OCI-LY1 (cell line): ENCODE data around the gene SULT2B1.

Source experiments
- H2AFZ ChIP-seq: fragments of 200-600 bp; sonication (generic), shearing (Covaris generic); 2 replicates; pipeline ENCODE4 v1.6.0; 2014; ENCODE audit warnings: antibody characterized with exemption, mild to moderate bottlenecking, low read length
- H3F3A ChIP-seq: fragments of 200-600 bp; sonication (generic), shearing (Covaris generic); 2 replicates; pipeline ENCODE4 v1.6.0; 2014; ENCODE audit warnings: mild to moderate bottlenecking, antibody characterized with exemption, low read length, moderate library complexity; ENCODE audit not compliant: insufficient read depth
- H3K27ac ChIP-seq: fragments of 200-600 bp; sonication (generic); 2 replicates; pipeline ENCODE4 v1.5.1; 2014; ENCODE audit warnings: low read length, mixed run types, mild to moderate bottlenecking, low read depth; ENCODE audit not compliant: poor library complexity, severe bottlenecking
- H3K27me3 ChIP-seq: fragments of 200-600 bp; sonication (generic); 2 replicates; pipeline ENCODE4 v1.6.0; 2014; ENCODE audit warnings: antibody characterized with exemption, mild to moderate bottlenecking, low read length, moderate library complexity; ENCODE audit not compliant: insufficient read depth
- H3K36me3 ChIP-seq: fragments of 200-600 bp; sonication (generic); 2 replicates; pipeline ENCODE4 v1.6.1; 2014; ENCODE audit warnings: mild to moderate bottlenecking, antibody characterized with exemption, low read length, moderate library complexity, mixed read lengths; ENCODE audit not compliant: insufficient read depth
- H3K4me1 ChIP-seq: fragments of 200-600 bp; sonication (generic); 2 replicates; pipeline ENCODE4 v1.5.1; 2014; ENCODE audit warnings: mild to moderate bottlenecking, low read length, moderate library complexity; ENCODE audit not compliant: insufficient read depth, severe bottlenecking
- H3K4me2 ChIP-seq: fragments of 200-600 bp; sonication (generic), shearing (Covaris generic); 2 replicates; pipeline ENCODE4 v1.6.1; 2014; ENCODE audit warnings: low read length
- H3K4me3 ChIP-seq: fragments of 200-600 bp; sonication (generic); 2 replicates; pipeline ENCODE4 v1.5.1; 2014; ENCODE audit warnings: low read length, low read depth, mild to moderate bottlenecking, mixed read lengths; ENCODE audit not compliant: poor library complexity, severe bottlenecking
- H3K79me2 ChIP-seq: fragments of 200-600 bp; shearing (Covaris generic); 2 replicates; pipeline ENCODE4 v1.6.1; 2016; ENCODE audit warnings: mixed run types, low read length, mixed read lengths; ENCODE audit not compliant: insufficient read depth
- H3K9ac ChIP-seq: fragments of 200-600 bp; sonication (generic), shearing (Covaris generic); 2 replicates; pipeline ENCODE4 v1.6.1; 2014; ENCODE audit warnings: mild to moderate bottlenecking, low read length, mixed read lengths
- H3K9me2 ChIP-seq: fragments of 200-600 bp; sonication (generic), shearing (Covaris generic); 2 replicates; pipeline ENCODE4 v1.6.1; 2014; ENCODE audit warnings: low read depth, mild to moderate bottlenecking, low read length, mixed read lengths
- H3K9me3 ChIP-seq: fragments of 200-600 bp; shearing (Covaris generic); 2 replicates; pipeline ENCODE4 v1.6.1; 2014; ENCODE audit warnings: low read length, mixed read lengths
- H4K20me1 ChIP-seq: fragments of 200-600 bp; sonication (generic), shearing (Covaris generic); 2 replicates; pipeline ENCODE4 v1.6.0; 2016; ENCODE audit warnings: mild to moderate bottlenecking, low read length; ENCODE audit not compliant: insufficient read depth
- CTCF ChIP-seq: fragments of 200-600 bp; sonication (generic), shearing (Covaris generic); IDR thresholded peaks from 2 replicates; pipeline ENCODE4 v1.5.1; 2017; ENCODE audit warnings: mild to moderate bottlenecking, antibody characterized with exemption, low read length, moderate library complexity, mixed read lengths
- EZH2 ChIP-seq: fragments of 200-600 bp; sonication (generic), shearing (Covaris generic); IDR thresholded peaks from 2 replicates; pipeline ENCODE4 v1.8.0; 2017; ENCODE audit warnings: borderline replicate concordance, mixed run types, mild to moderate bottlenecking, antibody characterized with exemption, low read length, moderate library complexity, mixed read lengths

SULT2B1 gene

GRCh38 chr19:48632692-48633147 is 80.7 kb downstream of the SULT2B1 start:
- Histone ChIP-seq H3K27ac (peak overlapping the region; percentile 86), H3K4me1 (peaks cover 42% of the 10 kb centered on the region), H3K9me2 (no peaks in the 10 kb centered on the region), H3K9me3 (no peaks in the 10 kb centered on the region), H3K9ac (peak overlapping the region; percentile 82; the same call in 1 of the 2 replicates), H3F3A (0 out of 2 replicates have a peak, but pooled peaks cover 5% of the 10 kb centered on the region), H4K20me1 (no peaks in the 10 kb centered on the region), H3K36me3 (peaks cover 17% of the 10 kb centered on the region), H3K79me2 (no peaks in the 10 kb centered on the region), H3K4me2 (peak overlapping the region; percentile 93), H3K4me3 (peak overlapping the region; percentile 84), H2AFZ (no peak overlapping the region), H3K27me3 (no peaks in the 10 kb centered on the region)
- TF ChIP-seq EZH2 (no peak), CTCF (no peak)

- Histone ChIP-seq H4K20me1 (no peaks in the 10 kb centered on the region), H2AFZ (no peak overlapping the region), H3K4me2 (peak overlapping the region; percentile 93), H3K9ac (peak overlapping the region; percentile 82), H3K79me2 (no peaks in the 10 kb centered on the region), H3K27me3 (no peaks in the 10 kb centered on the region), H3K4me3 (peak overlapping the region; percentile 84), H3K4me1 (peaks cover 48% of the 10 kb centered on the region), H3K9me3 (no peaks in the 10 kb centered on the region), H3K9me2 (no peaks in the 10 kb centered on the region), H3F3A (0 out of 2 replicates have a peak, but pooled peaks cover 5% of the 10 kb centered on the region), H3K36me3 (peaks cover 17% of the 10 kb centered on the region), H3K27ac (peak overlapping the region; percentile 86)
- no peak for TF ChIP-seq EZH2
- TF ChIP-seq CTCF, result no peak
These were observed 81.4 kb downstream of the SULT2B1 start for GRCh38 chr19:48633148-48634035.

- Histone ChIP-seq H3K27me3 (no peaks in the 10 kb centered on the region), H3K9me2 (no peaks in the 10 kb centered on the region), H3K9ac (peak overlapping the region; percentile 82), H3K9me3 (no peaks in the 10 kb centered on the region), H2AFZ (no peak overlapping the region), H3K4me3 (peak overlapping the region; percentile 84), H3K4me2 (peak overlapping the region; percentile 93), H3F3A (0 out of 2 replicates have a peak, but pooled peaks cover 5% of the 10 kb centered on the region), H3K27ac (peak overlapping the region; percentile 86), H4K20me1 (no peaks in the 10 kb centered on the region), H3K79me2 (no peaks in the 10 kb centered on the region), H3K36me3 (peaks cover 17% of the 10 kb centered on the region), H3K4me1 (peaks cover 53% of the 10 kb centered on the region)
- TF ChIP-seq EZH2, result no peak
- no peak for TF ChIP-seq CTCF
These were observed 82.0 kb downstream of the SULT2B1 start for GRCh38 chr19:48634036-48634342.
